Caco-2 (cell line): ENCODE results near the gene CERS6. TPM values are rescaled to one million over a fixed set of nuclear protein-coding genes. Genes with fewer than 3 reads are reported as not detected.

Source experiments
- BruUV-seq: library from RNA; stranded (reverse); fragments of 400-500 nt; replicated peaks from 2 replicates; lab custom pipeline; 2021; lab: Mats Ljungman, UMichigan
- CTCF ChIA-PET: fragments of 300-600 bp; sonication (Branson Sonifier 250); formaldehyde crosslinking; loops from one replicate; lab custom pipeline; 2022; ENCODE audit warnings: antibody characterized with exemption; lab: Charles Lee
- POLR2A ChIA-PET: fragments of 300-600 bp; sonication (Branson Sonifier 250); formaldehyde crosslinking; loops from one replicate; lab custom pipeline; 2022; ENCODE audit warnings: antibody characterized with exemption; lab: Charles Lee
- DNase-seq, 2 experiments: peaks; one replicate each; pipeline versions ENCODE4 v3.0.0 to v3.0.0-alpha.2; 2020 to 2022
- H3K27me3 ChIP-seq: replicated peaks from 2 replicates; pipeline ENCODE4 v1.6.0; 2011; ENCODE audit warnings: low read length; ENCODE audit not compliant: control insufficient read depth, insufficient read depth
- H3K36me3 ChIP-seq: 2 replicates; pipeline ENCODE4 v1.5.1; 2011; ENCODE audit warnings: low read length; ENCODE audit not compliant: control insufficient read depth, insufficient read depth
- H3K4me1 ChIP-seq: fragments of 250-450 bp; sonication (Bioruptor Pico); 2 replicates; pipeline ENCODE4 v1.5.1; 2020; ENCODE audit warnings: mild to moderate bottlenecking
- H3K4me3 ChIP-seq: 2 replicates; pipeline ENCODE4 v1.5.1; 2011; ENCODE audit warnings: low read depth, mild to moderate bottlenecking, control low read depth, low read length
- H3K9me3 ChIP-seq: fragments of 250-450 bp; sonication (Bioruptor Pico); 2 replicates; pipeline ENCODE4 v1.5.1; 2020; ENCODE audit warnings: mild to moderate bottlenecking, moderate library complexity
- H3K27ac Mint-ChIP-seq: one replicate; pipeline ENCODE4 v1.8.0; 2022; ENCODE audit warnings: mixed read lengths; ENCODE audit not compliant: unreplicated experiment
- H3K27me3 Mint-ChIP-seq: one replicate; pipeline ENCODE4 v1.8.0; 2022; ENCODE audit warnings: mixed read lengths; ENCODE audit not compliant: insufficient read depth, unreplicated experiment
- H3K36me3 Mint-ChIP-seq: one replicate; pipeline ENCODE4 v1.8.0; 2022; ENCODE audit warnings: mild to moderate bottlenecking, mixed read lengths; ENCODE audit not compliant: insufficient read depth, unreplicated experiment
- H3K4me1 Mint-ChIP-seq: one replicate; pipeline ENCODE4 v1.8.0; 2022; ENCODE audit warnings: low read depth, mixed read lengths; ENCODE audit not compliant: unreplicated experiment
- H3K4me3 Mint-ChIP-seq: one replicate; pipeline ENCODE4 v1.8.0; 2022; ENCODE audit warnings: mild to moderate bottlenecking, moderate library complexity, mixed read lengths; ENCODE audit not compliant: unreplicated experiment
- H3K9me3 Mint-ChIP-seq: one replicate; pipeline ENCODE4 v1.8.0; 2022; ENCODE audit warnings: mixed read lengths; ENCODE audit not compliant: unreplicated experiment
- intact Hi-C: fragments of 100-400 bp; cut with micrococcal nuclease; formaldehyde crosslinking; loops from one replicate; pipeline ENCODE4 v1.10.0; 2022; ENCODE audit not compliant: unreplicated experiment
- total RNA-seq: library from RNA; stranded (reverse); gene quantifications from 2 replicates; pipeline ENCODE4 v1.2.3, GENCODE V29; 2022
- TF ChIP-seq, protein P1 (sequence below), 2 experiments: fragments of 200-600 bp in 1 of 2; IDR thresholded peaks; 1 replicate in 1 of 2; 2 replicates in 1 of 2; pipeline versions ENCODE4 v1.5.1 to v1.8.0; 2011 to 2022; ENCODE audit warnings: antibody characterized with exemption in 1 of 2, control low read depth in 1 of 2, inconsistent platforms in 1 of 2, low read depth in 1 of 2, low read length in 1 of 2, mild to moderate bottlenecking in 1 of 2, moderate library complexity in 1 of 2; ENCODE audit not compliant: insufficient read depth in 1 of 2, severe bottlenecking in 1 of 2, unreplicated experiment in 1 of 2

Gene CERS6
- total RNA-seq, 1 experiment from 2014 or later, result 32.7 TPM

DNA sequence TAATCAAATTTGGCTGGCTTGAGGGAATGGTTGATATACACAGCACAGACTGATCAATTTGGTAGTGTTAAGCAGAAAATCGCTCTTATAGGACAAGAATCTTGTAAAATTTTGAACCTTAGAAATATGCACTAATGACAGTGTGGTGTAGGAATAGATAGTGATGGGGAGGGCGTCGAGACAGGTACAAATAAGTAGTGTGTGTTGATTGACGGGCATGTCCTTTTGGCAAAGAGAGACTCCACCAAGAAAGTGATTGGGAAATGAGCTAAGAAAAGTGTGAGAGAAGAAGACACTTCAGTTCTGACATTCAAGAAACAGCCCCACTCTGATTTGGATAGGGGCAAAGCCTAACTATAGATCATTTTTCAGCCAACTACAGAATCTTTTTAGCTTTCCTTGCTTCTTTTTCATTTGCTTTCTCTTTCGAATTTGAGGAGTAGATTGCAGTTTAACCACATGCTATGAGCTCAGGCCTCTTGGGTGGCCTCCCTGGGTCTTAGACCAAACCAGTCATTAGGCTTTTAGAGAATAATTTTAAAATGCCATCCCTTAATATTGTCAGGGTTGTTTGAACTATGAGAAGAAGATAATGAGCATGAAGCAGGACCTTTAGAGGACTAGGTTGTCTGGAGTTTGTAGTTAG lies 127.1 kb downstream of the CERS6 start:
- Mint-ChIP-seq H3K4me1 (peaks cover 5% of the 10 kb centered on the region), H3K9me3 (no peaks in the 10 kb centered on the region), H3K27me3 (no peaks in the 10 kb centered on the region), H3K36me3 (peaks cover 8% of the 10 kb centered on the region), H3K4me3 (no peak overlapping the region), H3K27ac (no peak overlapping the region)
- CTCF ChIA-PET, result no interaction called here
- TF ChIP-seq, protein P1, sequence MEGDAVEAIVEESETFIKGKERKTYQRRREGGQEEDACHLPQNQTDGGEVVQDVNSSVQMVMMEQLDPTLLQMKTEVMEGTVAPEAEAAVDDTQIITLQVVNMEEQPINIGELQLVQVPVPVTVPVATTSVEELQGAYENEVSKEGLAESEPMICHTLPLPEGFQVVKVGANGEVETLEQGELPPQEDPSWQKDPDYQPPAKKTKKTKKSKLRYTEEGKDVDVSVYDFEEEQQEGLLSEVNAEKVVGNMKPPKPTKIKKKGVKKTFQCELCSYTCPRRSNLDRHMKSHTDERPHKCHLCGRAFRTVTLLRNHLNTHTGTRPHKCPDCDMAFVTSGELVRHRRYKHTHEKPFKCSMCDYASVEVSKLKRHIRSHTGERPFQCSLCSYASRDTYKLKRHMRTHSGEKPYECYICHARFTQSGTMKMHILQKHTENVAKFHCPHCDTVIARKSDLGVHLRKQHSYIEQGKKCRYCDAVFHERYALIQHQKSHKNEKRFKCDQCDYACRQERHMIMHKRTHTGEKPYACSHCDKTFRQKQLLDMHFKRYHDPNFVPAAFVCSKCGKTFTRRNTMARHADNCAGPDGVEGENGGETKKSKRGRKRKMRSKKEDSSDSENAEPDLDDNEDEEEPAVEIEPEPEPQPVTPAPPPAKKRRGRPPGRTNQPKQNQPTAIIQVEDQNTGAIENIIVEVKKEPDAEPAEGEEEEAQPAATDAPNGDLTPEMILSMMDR (IDR thresholded peaks at IDR 0.05; ENCODE audit: insufficient read depth in 1 of 2, low read depth in 1 of 2, low read length in 1 of 2, severe bottlenecking in 1 of 2, unreplicated experiment in 1 of 2), result no peak
- Histone ChIP-seq H3K4me3 (no peak overlapping the region), H3K4me1 (no peaks in the 10 kb centered on the region), H3K27me3 (no peaks in the 10 kb centered on the region), H3K9me3 (no peaks in the 10 kb centered on the region), H3K36me3 (no peaks in the 10 kb centered on the region)
- no TSS peak for BruUV-seq
- intact Hi-C loops, result no loop called here
- POLR2A ChIA-PET, result no interaction called here
- DNase-seq, result no peak

DNA sequence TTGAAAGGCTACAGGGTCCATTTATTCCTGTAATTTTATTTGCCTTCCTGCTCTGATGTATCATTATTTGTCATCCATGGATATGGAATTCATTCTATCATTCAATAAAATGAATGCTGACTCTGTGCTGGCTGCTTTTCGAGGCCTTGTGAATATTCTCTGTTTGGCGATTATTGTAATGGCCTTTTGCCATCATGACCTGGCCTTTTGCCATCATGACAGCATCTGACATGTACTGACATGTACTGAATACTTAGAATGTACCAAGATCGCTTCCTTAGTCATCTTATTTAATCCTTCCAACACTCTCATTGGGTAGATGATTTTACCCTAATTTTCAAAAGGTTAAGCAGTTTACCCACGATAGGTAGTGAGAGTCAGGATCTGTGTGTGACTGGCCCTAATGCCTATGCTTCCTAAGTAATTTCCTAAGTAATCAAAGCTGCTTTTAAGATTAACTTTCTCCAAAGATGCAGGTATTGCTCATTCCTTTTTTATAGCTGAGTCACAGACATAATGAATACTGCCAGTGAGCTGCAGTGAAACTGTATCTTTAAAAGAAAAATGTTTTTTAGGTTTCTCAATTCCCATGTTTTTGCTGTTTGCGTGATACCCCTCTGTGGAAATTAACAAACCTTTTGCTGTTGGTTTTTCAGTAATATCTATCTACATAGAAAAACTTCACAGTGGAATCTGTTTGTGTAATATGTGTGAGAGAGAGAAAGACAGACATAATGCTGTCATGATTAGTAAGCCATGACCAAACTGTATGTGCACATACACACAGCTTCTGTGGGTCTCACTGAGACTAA lies 127.8 kb downstream of the CERS6 start:
- Histone ChIP-seq H3K36me3 (no peaks in the 10 kb centered on the region), H3K9me3 (no peaks in the 10 kb centered on the region), H3K4me1 (no peaks in the 10 kb centered on the region), H3K27me3 (no peaks in the 10 kb centered on the region), H3K4me3 (no peak overlapping the region)
- TF ChIP-seq, protein P1 (IDR thresholded peaks at IDR 0.05; ENCODE audit: insufficient read depth in 1 of 2, low read depth in 1 of 2, low read length in 1 of 2, severe bottlenecking in 1 of 2, unreplicated experiment in 1 of 2), result no peak
- ChIA-PET POLR2A (no interaction called here), CTCF (no interaction called here)
- intact Hi-C loops, result no loop called here
- DNase-seq, result no peak
- peaks cover 8% of the 10 kb centered on the region for H3K36me3 Mint-ChIP-seq
- no peak overlapping the region for H3K27ac Mint-ChIP-seq
- H3K4me1 Mint-ChIP-seq, result peaks cover 5% of the 10 kb centered on the region
- BruUV-seq, result no TSS peak
- H3K4me3 Mint-ChIP-seq, result no peak overlapping the region
- H3K9me3 Mint-ChIP-seq, result no peaks in the 10 kb centered on the region
- no peaks in the 10 kb centered on the region for H3K27me3 Mint-ChIP-seq

DNA sequence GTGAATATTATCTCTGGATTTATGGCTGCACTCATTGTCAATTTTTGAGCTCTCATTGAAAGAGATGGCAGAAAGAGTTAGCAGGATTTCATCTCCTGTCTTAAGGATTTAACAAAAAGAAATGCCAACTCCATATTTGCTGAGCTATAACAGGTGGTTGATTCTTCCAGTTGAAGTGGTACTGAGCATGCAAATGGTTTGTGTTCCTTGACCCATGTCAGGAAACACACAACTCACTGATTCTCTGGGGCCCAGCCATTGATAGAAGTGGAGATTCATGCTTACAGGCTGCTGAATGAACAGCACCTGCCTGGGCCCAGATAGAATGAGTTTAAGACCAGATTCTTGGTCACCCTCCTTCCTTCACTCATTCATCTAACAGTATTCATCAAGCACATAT lies 128.8 kb downstream of the CERS6 start:
- intact Hi-C loops, result no loop called here
- TF ChIP-seq, protein P1 (IDR thresholded peaks at IDR 0.05; ENCODE audit: insufficient read depth in 1 of 2, low read depth in 1 of 2, low read length in 1 of 2, severe bottlenecking in 1 of 2, unreplicated experiment in 1 of 2), result no peak
- DNase-seq, result no peak
- Mint-ChIP-seq H3K4me1 (peaks cover 5% of the 10 kb centered on the region), H3K27me3 (no peaks in the 10 kb centered on the region), H3K27ac (no peak overlapping the region), H3K4me3 (no peak overlapping the region), H3K36me3 (peaks cover 1% of the 10 kb centered on the region), H3K9me3 (no peaks in the 10 kb centered on the region)
- Histone ChIP-seq H3K9me3 (no peaks in the 10 kb centered on the region), H3K4me3 (no peak overlapping the region), H3K27me3 (no peaks in the 10 kb centered on the region), H3K36me3 (no peaks in the 10 kb centered on the region), H3K4me1 (no peaks in the 10 kb centered on the region)
- no TSS peak for BruUV-seq
- ChIA-PET CTCF (no interaction called here), POLR2A (no interaction called here)
